GM12878 (cell line): ENCODE results near the gene FLVCR2. TPM values are rescaled to one million over a fixed set of nuclear protein-coding genes. Genes with fewer than 3 reads are reported as not detected.

Experiments
- ATAC-seq: fragments of 200-7000 bp; cut with Tn5 transposase; 3 replicates; pipeline ENCODE4 v1.9.1; 2020; ENCODE audit warnings: mild to moderate bottlenecking, moderate library complexity
- BruUV-seq: library from RNA; stranded (reverse); fragments of 400-500 nt; replicated peaks from 2 replicates; lab custom pipeline; 2021; lab: Mats Ljungman, UMichigan
- CTCF ChIA-PET: fragments of 300-600 bp; sonication (Branson Sonifier 250); formaldehyde crosslinking; extraction: SDS; loops from one replicate; lab custom pipeline; 2021; ENCODE audit warnings: inconsistent platforms; lab: Yijun Ruan, JAX
- POLR2A ChIA-PET: fragments of 350-600 bp; formaldehyde crosslinking; extraction: SDS; loops from one replicate; lab custom pipeline; 2021; ENCODE audit warnings: inconsistent platforms; lab: Charles Lee
- RAD21 ChIA-PET: fragments of 300-600 bp; sonication (Branson Sonifier 250); formaldehyde crosslinking; loops from one replicate; lab custom pipeline; 2023; ENCODE audit warnings: antibody characterized with exemption; ENCODE audit not compliant: unreplicated experiment; lab: Charles Lee
- SMC1A ChIA-PET: fragments of 300-600 bp; sonication (Branson Sonifier 250); formaldehyde crosslinking; loops from one replicate; lab custom pipeline; 2023; ENCODE audit not compliant: unreplicated experiment, uncharacterized antibody; lab: Charles Lee
- DNase-seq: peaks from one replicate; pipeline ENCODE4 v3.0.0-alpha.2; 2011; ENCODE audit warnings: low read depth, low spot score
- FAIRE-seq: peaks from 3 replicates; lab custom pipeline; 2011; peaks lifted over from hg19 to GRCh38; lab: Jason Lieb, UNC
- H2AFZ ChIP-seq: 2 replicates; pipeline ENCODE4 v1.6.0; 2011; ENCODE audit warnings: low read depth, low read length, control low read depth; ENCODE audit not compliant: control insufficient read depth
- H3K27ac ChIP-seq: 2 replicates; pipeline ENCODE4 v1.5.1; 2011; ENCODE audit warnings: control low read depth; ENCODE audit not compliant: control insufficient read depth, insufficient read depth
- H3K27me3 ChIP-seq, 2 experiments: replicated peaks in 1 of 2; 2 replicates each; pipeline versions ENCODE4 v1.6.0 to v1.6.1; 2011; ENCODE audit warnings: low read length in 1 of 2; ENCODE audit not compliant: control insufficient read depth in 2 of 2, insufficient read depth in 2 of 2
- H3K36me3 ChIP-seq, 2 experiments: 2 replicates each; pipeline ENCODE4 v1.5.1; 2011; ENCODE audit warnings: low read length in 1 of 2; ENCODE audit not compliant: control insufficient read depth in 2 of 2, insufficient read depth in 2 of 2
- H3K4me1 ChIP-seq: 2 replicates; pipeline ENCODE4 v1.6.1; 2011; ENCODE audit warnings: mild to moderate bottlenecking, low read length, moderate library complexity, mixed read lengths; ENCODE audit not compliant: control insufficient read depth, insufficient read depth
- H3K4me2 ChIP-seq: 2 replicates; pipeline ENCODE4 v1.6.0; 2011; ENCODE audit warnings: control low read depth; ENCODE audit not compliant: control insufficient read depth, insufficient read depth
- H3K4me3 ChIP-seq: fragments of 200-600 bp; sonication (generic); 2 replicates; pipeline ENCODE4 v1.5.1; 2016
- H3K79me2 ChIP-seq: 2 replicates; pipeline ENCODE4 v1.6.0; 2011; ENCODE audit warnings: low read length; ENCODE audit not compliant: control insufficient read depth, insufficient read depth
- H3K9ac ChIP-seq: 2 replicates; pipeline ENCODE4 v1.8.0; 2011; ENCODE audit warnings: low read length, control low read depth, mixed read lengths; ENCODE audit not compliant: control insufficient read depth, insufficient read depth
- H3K9me3 ChIP-seq: replicated peaks from 3 replicates; pipeline ENCODE4 v1.5.1; 2011; ENCODE audit warnings: mild to moderate bottlenecking, low read length; ENCODE audit not compliant: control insufficient read depth, insufficient read depth
- H4K20me1 ChIP-seq: 2 replicates; pipeline ENCODE4 v1.6.0; 2011; ENCODE audit not compliant: control insufficient read depth, insufficient read depth
- CHD1 ChIP-seq: IDR thresholded peaks from 2 replicates; pipeline ENCODE4 v1.6.1; 2012; ENCODE audit warnings: low read depth, low read length, improper control_type of control experiment
- CHD2 ChIP-seq: IDR thresholded peaks from 2 replicates; pipeline ENCODE4 v1.6.1; 2011; ENCODE audit warnings: low read depth, low read length, improper control_type of control experiment, borderline replicate concordance
- GATAD2B ChIP-seq: fragments of 450-650 bp; conservative IDR thresholded peaks from 2 replicates; pipeline ENCODE4 v1.6.1; 2017; ENCODE audit warnings: low read depth, mild to moderate bottlenecking, moderate library complexity
- LARP7 ChIP-seq: fragments of 450-650 bp; IDR thresholded peaks from 2 replicates; pipeline ENCODE4 v1.6.1; 2017; ENCODE audit warnings: mild to moderate bottlenecking
- MTA2 ChIP-seq: fragments of 450-650 bp; IDR thresholded peaks from 2 replicates; pipeline ENCODE4 v1.6.1; 2016; ENCODE audit warnings: low read depth, mild to moderate bottlenecking, moderate library complexity
- NKRF ChIP-seq: fragments of 450-650 bp; conservative IDR thresholded peaks from 2 replicates; pipeline ENCODE4 v1.6.1; 2017; ENCODE audit warnings: mild to moderate bottlenecking, moderate library complexity
- PAX5 ChIP-seq: IDR thresholded peaks from 2 replicates; pipeline ENCODE4 v1.6.1; 2011; ENCODE audit warnings: low read depth, low read length, borderline replicate concordance
- PRDM15 ChIP-seq: fragments of 450-650 bp; formaldehyde crosslinking; IDR thresholded peaks from 2 replicates; pipeline ENCODE4 v1.4.0; 2020; ENCODE audit warnings: mild to moderate bottlenecking, moderate library complexity
- RAD51 ChIP-seq: fragments of 450-650 bp; IDR thresholded peaks from 2 replicates; pipeline ENCODE4 v1.6.1; 2016; ENCODE audit warnings: moderate library complexity, mild to moderate bottlenecking, inconsistent platforms
- SIX5 ChIP-seq: IDR thresholded peaks from 2 replicates; pipeline ENCODE4 v1.6.1; 2011; ENCODE audit warnings: mild to moderate bottlenecking, low read depth, low read length, moderate library complexity; ENCODE audit not compliant: severe bottlenecking
- ZBED1 ChIP-seq: IDR thresholded peaks from 2 replicates; pipeline ENCODE4 v1.6.1; 2016; ENCODE audit warnings: borderline replicate concordance
- WGBS: methylation state at CpG from one replicate; pipeline ENCODE4 v1.1.6; 2016; ENCODE audit warnings: low lambda C conversion rate; ENCODE audit not compliant: insufficient replicate concordance, insufficient coverage; ENCODE audit errors: missing lambda C conversion rate; 5-methylcytosine and 5-hydroxymethylcytosine counted together
- in situ Hi-C: fragments of 300-500 bp; cut with MboI; formaldehyde crosslinking; loops from 9 replicates; pipeline ENCODE4 v1.14.3; 2018; ENCODE audit warnings: mixed read lengths
- intact Hi-C: fragments of 100-400 bp; cut with micrococcal nuclease; formaldehyde crosslinking; loops from one replicate; pipeline ENCODE4 v1.14.2; 2022; ENCODE audit not compliant: unreplicated experiment
- polyA plus RNA-seq, 11 experiments: library from polyadenylated mRNA; depleted of rRNA in 4 of 11; unstranded in 6 of 11; stranded (reverse) in 5 of 11; fragments of >200 nt; fragmentation: Nextera tagmentation in 4 of 11; fragmentation: Illumina TruSeq in 1 of 11; extraction: Ambion mirVana in 4 of 11; extraction: Trizol in 1 of 11; gene quantifications; 1 replicate in 1 of 11; 2 replicates in 10 of 11; pipeline versions ENCODE4 v1.2.1 to v1.2.3, GENCODE V29; 2011 to 2016; ENCODE audit warnings: inconsistent platforms in 2 of 11, missing spikeins in 2 of 11, low read depth in 1 of 11
- total RNA-seq, 4 experiments: library from RNA; depleted of rRNA in 3 of 4; stranded (reverse); fragments of >200 nt in 3 of 4; fragmentation: Illumina TruSeq in 1 of 4; extraction: Trizol in 1 of 4; gene quantifications; 2 replicates each; pipeline versions ENCODE4 v1.2.1 to v1.2.3, GENCODE V29; 2013 to 2021
- TF ChIP-seq, protein P1 (sequence below): IDR thresholded peaks from 2 replicates; pipeline ENCODE4 v1.6.1; 2011; ENCODE audit warnings: borderline replicate concordance, low read depth, mild to moderate bottlenecking, moderate library complexity, mixed read lengths, low read length; ENCODE audit not compliant: insufficient read depth; ENCODE audit errors: extremely low read length
- TF ChIP-seq, protein P2 (sequence below): IDR thresholded peaks from 2 replicates; pipeline ENCODE4 v1.6.1; 2012; ENCODE audit warnings: low read length, inconsistent platforms

Gene FLVCR2
- total and polyA plus RNA-seq, 10 of the 15 experiments (the other 5 are each of a cell fraction or from before 2014, with no cell fraction given), result 0.24 to 3.7 (median 1.6) TPM

DNA sequence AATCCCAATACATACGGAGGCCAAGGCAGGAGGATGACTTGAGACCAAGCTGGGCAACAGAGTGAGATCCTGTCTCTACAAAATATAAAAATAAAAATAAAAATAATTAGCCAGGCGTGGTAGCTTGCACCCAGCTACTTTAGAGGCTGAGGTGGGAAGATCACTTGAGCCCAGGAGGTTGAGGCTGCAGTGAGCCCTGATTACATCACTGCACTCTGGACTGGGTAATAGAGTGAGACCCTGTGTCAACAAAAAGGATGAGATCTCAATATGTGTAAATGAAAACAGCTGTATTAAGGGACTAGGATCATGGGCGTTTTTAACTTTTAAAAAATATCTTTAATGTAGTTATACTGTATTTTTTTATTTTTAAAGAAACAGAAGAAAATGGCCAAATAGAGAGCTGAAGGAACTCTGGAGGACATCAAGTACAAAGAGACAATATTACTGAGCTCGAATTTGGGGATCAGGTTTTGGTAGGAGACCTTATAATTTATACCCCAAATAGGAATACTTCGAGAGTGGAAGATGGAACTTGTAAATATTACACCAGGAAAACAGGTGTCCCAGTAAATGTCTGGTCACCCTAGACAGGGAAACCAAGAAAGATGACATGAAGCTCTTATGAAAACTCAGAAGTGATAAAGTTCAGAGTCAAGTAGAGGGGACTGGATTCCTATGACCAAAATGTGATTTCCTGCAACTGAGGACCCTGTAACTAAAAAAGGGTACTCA, 43.1 kb upstream of the FLVCR2 start:
- Histone ChIP-seq H3K4me3 (no peak overlapping the region), H4K20me1 (no peaks in the 10 kb centered on the region), H3K4me2 (no peak overlapping the region), H3K36me3 (peaks cover 0 to 40% of the 10 kb centered on the region in 2 experiments), H3K4me1 (peaks cover 41% of the 10 kb centered on the region), H3K27me3 (no peaks in the 10 kb centered on the region), H3K9me3 (no peaks in the 10 kb centered on the region; the same call in 1 of the 3 replicates), H3K27ac (no peak overlapping the region), H2AFZ (no peak overlapping the region), H3K79me2 (peaks cover 90% of the 10 kb centered on the region), H3K9ac (no peak overlapping the region)
- FAIRE-seq (no peak), DNase-seq (no peak), ATAC-seq (no peak)
- no TSS peak for BruUV-seq
- 55% methylated on average over 5 of the region's 5 CpGs for WGBS
- TF ChIP-seq RAD51 (no peak), NKRF (no peak), LARP7 (no peak), GATAD2B (no peak), CHD2 (no peak), SIX5 (no peak), ZBED1 (no peak), PAX5 (no peak), PRDM15 (CRISPR knock-in tag) (no peak), CHD1 (no peak), MTA2 (no peak)
- TF ChIP-seq, protein P1, sequence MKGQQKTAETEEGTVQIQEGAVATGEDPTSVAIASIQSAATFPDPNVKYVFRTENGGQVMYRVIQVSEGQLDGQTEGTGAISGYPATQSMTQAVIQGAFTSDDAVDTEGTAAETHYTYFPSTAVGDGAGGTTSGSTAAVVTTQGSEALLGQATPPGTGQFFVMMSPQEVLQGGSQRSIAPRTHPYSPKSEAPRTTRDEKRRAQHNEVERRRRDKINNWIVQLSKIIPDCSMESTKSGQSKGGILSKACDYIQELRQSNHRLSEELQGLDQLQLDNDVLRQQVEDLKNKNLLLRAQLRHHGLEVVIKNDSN, result no peak
- TF ChIP-seq, protein P2, sequence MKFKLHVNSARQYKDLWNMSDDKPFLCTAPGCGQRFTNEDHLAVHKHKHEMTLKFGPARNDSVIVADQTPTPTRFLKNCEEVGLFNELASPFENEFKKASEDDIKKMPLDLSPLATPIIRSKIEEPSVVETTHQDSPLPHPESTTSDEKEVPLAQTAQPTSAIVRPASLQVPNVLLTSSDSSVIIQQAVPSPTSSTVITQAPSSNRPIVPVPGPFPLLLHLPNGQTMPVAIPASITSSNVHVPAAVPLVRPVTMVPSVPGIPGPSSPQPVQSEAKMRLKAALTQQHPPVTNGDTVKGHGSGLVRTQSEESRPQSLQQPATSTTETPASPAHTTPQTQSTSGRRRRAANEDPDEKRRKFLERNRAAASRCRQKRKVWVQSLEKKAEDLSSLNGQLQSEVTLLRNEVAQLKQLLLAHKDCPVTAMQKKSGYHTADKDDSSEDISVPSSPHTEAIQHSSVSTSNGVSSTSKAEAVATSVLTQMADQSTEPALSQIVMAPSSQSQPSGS, result no peak
- intact Hi-C loops (no loop called here), in situ Hi-C loops (loop anchor here (25.0 kb wide), 1 partner anchor 1773 kb away; a partner anchor contains a TSS)
- SMC1A ChIA-PET, result interaction anchor here (1.3 to 12.1 kb wide), 4 partner anchors 13 to 39 kb away, joined by 3 to 487 read pairs (median 10); partner anchors contain the start of gene BATF
- RAD21 ChIA-PET, result interaction anchor here (1.1 to 15.4 kb wide), 5 partner anchors 13 to 82 kb away, joined by 3 to 419 read pairs (median 6); partner anchors contain the start of gene BATF
- CTCF ChIA-PET, result interaction anchor here (0.8 to 25.9 kb wide), 4 partner anchors 14 to 120 kb away, joined by 3 to 481 read pairs (median 7); partner anchors contain the start of gene BATF
- POLR2A ChIA-PET, result interaction anchor here (0.8 to 3.4 kb wide), 7 partner anchors 9 to 41 kb away, joined by 3 to 20 read pairs (median 6); partner anchors contain the start of gene BATF
